HFF-Myc (cell line): ENCODE data around the gene PASK.

Experiments
- DNase-seq: peaks from one replicate; pipeline ENCODE4 v3.0.0-alpha.2; 2011; ENCODE audit warnings: low read depth; ENCODE audit errors: extremely low read depth
- H3K4me3 ChIP-seq: replicated peaks from 2 replicates; pipeline ENCODE4 v1.5.1; 2011; ENCODE audit warnings: low read depth, mild to moderate bottlenecking, control low read depth, low read length
- TF ChIP-seq, protein P1 (sequence below): IDR thresholded peaks from 2 replicates; pipeline ENCODE4 v1.5.1; 2012; ENCODE audit warnings: mild to moderate bottlenecking, low read depth, low read length, control low read depth; ENCODE audit errors: missing control alignments

PASK gene

DNA sequence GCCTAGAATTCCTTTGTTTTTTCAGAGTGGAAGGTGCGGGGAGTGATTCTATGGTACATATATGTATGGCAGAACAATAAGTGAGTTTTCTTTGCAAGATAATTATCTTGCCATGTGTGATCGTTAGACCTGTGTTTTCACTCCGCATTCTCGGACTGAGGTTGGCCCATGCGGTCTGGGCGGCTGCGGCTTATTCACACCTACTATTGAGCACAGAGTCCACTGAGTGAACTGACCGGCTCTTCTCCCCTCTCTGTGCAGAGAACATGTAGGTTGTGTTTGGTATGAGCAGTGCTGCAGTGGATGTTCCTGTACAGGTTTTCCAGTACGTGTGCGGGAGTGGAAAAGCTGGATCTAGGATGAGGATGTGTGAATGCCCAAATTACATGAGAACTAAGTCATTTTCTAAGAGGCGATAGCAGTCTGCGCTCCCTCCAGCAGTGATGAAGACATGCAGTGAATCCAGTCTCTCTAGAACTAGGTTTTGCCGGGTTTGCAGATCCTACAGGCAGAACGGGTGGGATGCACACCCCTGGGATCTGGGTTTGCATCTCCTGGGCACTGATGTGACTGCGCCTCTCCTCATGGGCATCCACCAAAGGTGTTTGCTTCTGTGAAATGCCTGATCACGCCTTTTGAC, 74.3 kb downstream of the PASK start:
- no peak overlapping the region for H3K4me3 ChIP-seq
- TF ChIP-seq, protein P1, sequence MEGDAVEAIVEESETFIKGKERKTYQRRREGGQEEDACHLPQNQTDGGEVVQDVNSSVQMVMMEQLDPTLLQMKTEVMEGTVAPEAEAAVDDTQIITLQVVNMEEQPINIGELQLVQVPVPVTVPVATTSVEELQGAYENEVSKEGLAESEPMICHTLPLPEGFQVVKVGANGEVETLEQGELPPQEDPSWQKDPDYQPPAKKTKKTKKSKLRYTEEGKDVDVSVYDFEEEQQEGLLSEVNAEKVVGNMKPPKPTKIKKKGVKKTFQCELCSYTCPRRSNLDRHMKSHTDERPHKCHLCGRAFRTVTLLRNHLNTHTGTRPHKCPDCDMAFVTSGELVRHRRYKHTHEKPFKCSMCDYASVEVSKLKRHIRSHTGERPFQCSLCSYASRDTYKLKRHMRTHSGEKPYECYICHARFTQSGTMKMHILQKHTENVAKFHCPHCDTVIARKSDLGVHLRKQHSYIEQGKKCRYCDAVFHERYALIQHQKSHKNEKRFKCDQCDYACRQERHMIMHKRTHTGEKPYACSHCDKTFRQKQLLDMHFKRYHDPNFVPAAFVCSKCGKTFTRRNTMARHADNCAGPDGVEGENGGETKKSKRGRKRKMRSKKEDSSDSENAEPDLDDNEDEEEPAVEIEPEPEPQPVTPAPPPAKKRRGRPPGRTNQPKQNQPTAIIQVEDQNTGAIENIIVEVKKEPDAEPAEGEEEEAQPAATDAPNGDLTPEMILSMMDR: no peak
- DNase-seq: no peak

DNA sequence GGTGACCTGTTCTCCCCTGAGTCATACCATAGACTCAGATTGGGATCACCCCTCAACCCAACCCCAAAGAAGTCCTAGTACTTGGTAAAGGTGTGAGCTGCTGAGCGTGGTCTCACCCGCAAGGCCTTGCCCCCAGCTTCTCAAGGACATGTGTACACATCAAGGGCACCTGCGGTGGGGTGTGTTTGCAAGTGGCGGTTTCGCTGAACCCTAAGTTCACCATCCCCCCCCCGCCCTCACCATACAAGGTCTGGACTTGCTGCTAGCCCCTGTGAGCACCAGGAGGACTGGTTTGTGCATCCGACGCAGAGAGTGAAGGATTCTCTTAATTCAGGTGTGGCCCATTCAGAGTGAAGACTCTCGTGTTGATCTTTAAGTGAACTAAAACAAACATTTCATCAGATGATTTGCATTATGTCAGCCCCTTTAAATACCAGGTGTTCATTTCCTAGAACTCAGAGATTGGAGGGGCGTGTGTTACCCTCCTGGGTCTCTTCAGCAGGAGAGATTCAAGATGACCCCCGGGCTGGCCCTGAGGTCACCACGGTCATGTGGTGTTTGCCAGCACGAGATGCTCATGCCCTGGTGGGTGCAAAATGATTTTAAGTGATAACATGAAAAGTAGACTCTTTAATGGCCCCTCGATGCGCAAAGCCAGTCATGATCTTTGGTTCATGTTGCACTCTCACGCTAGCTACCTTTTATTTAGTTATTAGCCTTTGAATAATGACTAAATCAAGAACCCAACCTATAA, 75.0 kb downstream of the PASK start:
- no peak overlapping the region for H3K4me3 ChIP-seq
- TF ChIP-seq, protein P1: no peak
- no peak for DNase-seq

DNA sequence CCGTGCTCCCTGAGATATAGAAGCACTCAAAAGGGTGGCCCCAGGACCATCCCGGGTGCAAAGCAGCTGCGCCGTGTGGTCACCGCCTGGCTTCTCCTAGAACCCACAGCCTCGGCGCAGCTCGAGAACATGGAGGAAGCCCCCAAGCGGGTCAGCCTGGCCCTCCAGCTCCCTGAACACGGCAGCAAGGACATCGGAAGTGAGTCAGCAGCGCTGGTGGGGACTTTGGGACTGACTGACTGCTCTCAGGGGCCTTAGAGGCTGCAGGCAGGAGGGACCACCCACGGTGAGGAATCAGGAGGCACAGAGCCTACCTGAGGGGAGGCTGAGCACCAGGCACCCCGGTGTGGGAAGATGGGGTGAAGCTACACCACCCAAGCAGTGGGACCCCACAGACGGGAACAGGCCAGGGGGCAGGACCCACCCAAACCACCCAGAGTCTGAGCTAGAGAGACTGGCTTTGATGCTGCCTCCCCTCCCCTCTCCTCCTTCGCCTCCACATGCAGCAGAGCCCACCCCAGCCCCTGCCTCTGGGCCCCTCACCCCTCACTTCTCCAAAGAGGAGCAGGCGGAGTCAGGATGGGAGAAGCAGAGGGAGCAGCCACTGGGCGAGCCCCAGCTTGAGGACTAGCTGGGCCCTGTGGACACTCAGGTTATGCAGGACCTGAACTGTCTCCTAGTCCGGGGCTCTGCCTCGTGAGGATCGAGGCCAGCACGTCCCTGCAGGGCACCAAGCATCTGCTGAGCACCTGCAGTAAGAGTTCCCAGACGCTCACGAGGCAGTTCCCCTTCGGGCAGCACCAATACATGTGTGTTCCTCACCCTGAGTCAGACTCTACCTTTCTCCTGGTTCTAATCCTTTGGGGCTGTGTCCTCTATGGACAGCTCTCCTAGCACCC, 75.9 kb downstream of the PASK start:
- TF ChIP-seq, protein P1: no peak
- H3K4me3 ChIP-seq: no peak overlapping the region
- DNase-seq: no peak

DNA sequence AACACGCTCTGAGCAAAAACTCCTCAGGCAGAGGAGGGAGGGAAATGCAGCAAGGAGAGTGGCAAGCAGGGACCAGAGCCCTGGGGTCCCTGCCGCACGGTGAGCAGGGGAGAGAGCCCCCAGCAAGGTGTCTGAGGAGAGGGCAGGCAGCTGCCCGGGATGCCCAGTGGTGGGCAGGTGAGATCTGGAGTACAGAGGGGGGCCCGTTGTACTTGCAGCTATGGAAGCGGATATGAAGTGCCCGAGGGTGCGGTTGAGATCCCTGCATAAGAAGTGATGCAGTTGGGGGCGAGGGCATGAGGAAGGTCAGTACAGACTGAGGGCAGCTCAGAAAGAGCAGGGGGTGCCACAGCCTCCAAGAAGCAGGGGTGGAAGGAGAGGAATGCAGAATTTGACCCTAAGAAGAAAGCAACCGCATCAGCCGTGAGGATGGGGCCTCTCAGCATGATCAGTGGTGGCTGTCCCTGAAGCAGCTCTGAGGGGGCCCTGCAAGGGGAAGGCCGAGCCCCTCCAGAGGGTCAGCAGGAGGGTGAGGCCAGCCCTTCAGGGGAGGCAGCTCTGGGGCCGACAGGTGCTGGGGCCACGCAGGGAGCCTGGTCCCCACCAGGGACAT, 76.6 kb downstream of the PASK start:
- TF ChIP-seq, protein P1: no peak
- no peak for DNase-seq
- no peak overlapping the region for H3K4me3 ChIP-seq

DNA sequence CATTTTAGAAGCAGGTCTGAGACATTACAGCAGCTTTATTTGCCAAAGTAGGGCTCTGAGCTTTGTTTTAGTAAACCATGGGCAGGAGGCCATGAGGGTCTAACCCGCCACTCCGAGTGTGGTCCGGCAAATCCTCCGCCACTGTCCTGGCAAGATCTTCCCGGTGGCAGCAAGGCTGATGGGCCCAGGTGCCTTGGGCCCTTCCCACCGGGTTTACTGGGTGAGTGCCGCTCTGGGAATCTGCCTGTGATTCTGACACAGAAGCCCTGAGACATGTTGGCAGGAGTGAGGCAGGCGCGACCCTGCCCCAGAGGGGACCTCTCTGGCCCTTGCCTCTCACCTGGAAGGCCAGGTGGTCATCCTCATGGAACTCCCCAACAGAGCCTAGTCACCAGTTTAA, 77.1 kb downstream of the PASK start:
- no peak for DNase-seq
- H3K4me3 ChIP-seq: no peak overlapping the region
- TF ChIP-seq, protein P1: no peak

DNA sequence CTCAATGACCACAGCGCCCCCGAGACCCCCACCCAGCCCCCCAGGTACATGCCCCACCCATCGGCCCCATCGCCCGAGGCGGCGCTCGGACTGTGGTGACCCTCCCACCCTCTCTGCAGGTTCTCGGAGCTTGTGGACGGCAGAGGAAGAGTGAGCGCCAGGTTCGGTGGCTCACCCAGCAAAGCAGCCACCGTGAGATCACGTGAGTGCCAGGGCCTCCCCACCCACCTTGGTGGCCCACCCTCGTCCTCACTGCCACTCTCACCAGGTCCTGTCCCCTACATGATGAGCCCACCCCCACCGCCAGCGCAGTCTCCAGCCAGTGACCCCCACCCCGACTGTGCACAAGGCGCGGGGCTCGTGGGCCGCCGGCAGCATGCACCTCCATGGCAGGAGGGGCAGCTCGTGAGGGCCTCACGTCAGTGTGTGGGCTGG, 77.6 kb downstream of the PASK start:
- TF ChIP-seq, protein P1: no peak
- DNase-seq: no peak
- no peak overlapping the region for H3K4me3 ChIP-seq
